Endothelial cell of umbilical vein (primary cell): ENCODE results near the gene SAP30L. TPM values are rescaled to one million over a fixed set of nuclear protein-coding genes. Genes with fewer than 3 reads are reported as not detected.

Experiments
- BruUV-seq: library from RNA; stranded (reverse); fragments of 400-500 nt; replicated peaks from 2 replicates; lab custom pipeline; 2021; lab: Mats Ljungman, UMichigan
- CTCF ChIA-PET: fragments of 300-600, 350-600 bp; sonication (Branson Sonifier 250); formaldehyde crosslinking; loops from one replicate; lab custom pipeline; 2021; ENCODE audit warnings: antibody characterized with exemption, inconsistent platforms; lab: Charles Lee
- POLR2A ChIA-PET: fragments of 300-600, 350-600 bp; sonication (Branson Sonifier 250); formaldehyde crosslinking; loops from one replicate; lab custom pipeline; 2021; ENCODE audit warnings: antibody characterized with exemption, inconsistent platforms; lab: Charles Lee
- DNase-seq: peaks from one replicate; pipeline ENCODE4 v3.0.0-alpha.2; 2011; ENCODE audit warnings: low read depth, low spot score
- FAIRE-seq: peaks from 2 replicates; lab custom pipeline; 2011; peaks lifted over from hg19 to GRCh38; lab: Jason Lieb, UNC
- H2AFZ ChIP-seq: 2 replicates; pipeline ENCODE4 v1.6.0; 2012; ENCODE audit warnings: low read depth, low read length, control low read depth, inconsistent platforms
- H3K27ac ChIP-seq: 2 replicates; pipeline ENCODE4 v1.5.1; 2011; ENCODE audit warnings: low read depth, mild to moderate bottlenecking, control low read depth, low read length, moderate library complexity; ENCODE audit not compliant: insufficient read depth
- H3K27me3 ChIP-seq, 2 experiments: 2 replicates each; pipeline versions ENCODE4 v1.6.0 to v1.6.1; 2011; ENCODE audit warnings: low read length in 2 of 2, mixed read lengths in 1 of 2; ENCODE audit not compliant: control insufficient read depth in 2 of 2, insufficient read depth in 2 of 2
- H3K36me3 ChIP-seq, 2 experiments: 2 replicates in 1 of 2; 3 replicates in 1 of 2; pipeline ENCODE4 v1.5.1; 2011; ENCODE audit warnings: low read length in 2 of 2, mild to moderate bottlenecking in 1 of 2, moderate library complexity in 1 of 2; ENCODE audit not compliant: control insufficient read depth in 2 of 2, insufficient read depth in 2 of 2; ENCODE audit errors: extremely low read depth in 1 of 2
- H3K4me1 ChIP-seq: 3 replicates; pipeline ENCODE4 v1.5.1; 2011; ENCODE audit warnings: mild to moderate bottlenecking, low read length; ENCODE audit not compliant: control insufficient read depth, insufficient read depth; ENCODE audit errors: extremely low read depth
- H3K4me2 ChIP-seq: 2 replicates; pipeline ENCODE4 v1.6.1; 2011; ENCODE audit warnings: low read length, control low read depth, mixed read lengths; ENCODE audit not compliant: insufficient read depth
- H3K4me3 ChIP-seq, 3 experiments: fragments of 200-600 bp in 1 of 3; sonication (generic), shearing (Covaris generic) in 1 of 3; replicated peaks in 1 of 3; 2 replicates each; pipeline ENCODE4 v1.5.1; 2011 to 2016; ENCODE audit warnings: control low read depth in 3 of 3, low read length in 3 of 3, mild to moderate bottlenecking in 2 of 3, inconsistent platforms in 1 of 3, low read depth in 1 of 3, moderate library complexity in 1 of 3; ENCODE audit not compliant: insufficient read depth in 1 of 3
- H3K79me2 ChIP-seq: 2 replicates; pipeline ENCODE4 v1.6.0; 2012; ENCODE audit warnings: low read length, inconsistent platforms; ENCODE audit not compliant: control insufficient read depth, insufficient read depth
- H3K9ac ChIP-seq: replicated peaks from 2 replicates; pipeline ENCODE3; 2011; ENCODE audit warnings: low read length, control low read depth; ENCODE audit not compliant: insufficient read depth; ENCODE audit errors: extremely low read depth
- H3K9me1 ChIP-seq: replicated peaks from 3 replicates; pipeline ENCODE4 v1.6.0; 2011; ENCODE audit warnings: mild to moderate bottlenecking, low read length; ENCODE audit not compliant: control insufficient read depth, insufficient read depth; ENCODE audit errors: extremely low read depth
- H3K9me3 ChIP-seq: replicated peaks from 2 replicates; pipeline ENCODE4 v1.5.1; 2012; ENCODE audit warnings: low read length, inconsistent platforms; ENCODE audit not compliant: control insufficient read depth, insufficient read depth
- H4K20me1 ChIP-seq: replicated peaks from 2 replicates; pipeline ENCODE3; 2011; ENCODE audit warnings: mild to moderate bottlenecking, low read length; ENCODE audit not compliant: control insufficient read depth, insufficient read depth; ENCODE audit errors: extremely low read depth
- EZH2 ChIP-seq: IDR thresholded peaks from 2 replicates; pipeline ENCODE4 v1.6.1; 2012; ENCODE audit warnings: borderline replicate concordance, low read depth, mild to moderate bottlenecking, moderate library complexity, low read length, inconsistent platforms; ENCODE audit not compliant: severe bottlenecking
- FOS ChIP-seq: IDR thresholded peaks from 2 replicates; pipeline ENCODE4 v1.6.1; 2011; ENCODE audit warnings: mild to moderate bottlenecking, low read length, moderate library complexity, borderline replicate concordance; ENCODE audit not compliant: insufficient read depth
- GATA2 ChIP-seq: IDR thresholded peaks from 2 replicates; pipeline ENCODE4 v1.7.0; 2011; ENCODE audit warnings: low read depth, mild to moderate bottlenecking, moderate library complexity, mixed read lengths, low read length; ENCODE audit not compliant: insufficient read length, insufficient read depth
- JUN ChIP-seq: IDR thresholded peaks from 2 replicates; pipeline ENCODE4 v1.6.1; 2011; ENCODE audit warnings: borderline replicate concordance, low read depth; ENCODE audit not compliant: insufficient read length, insufficient read depth
- MYC ChIP-seq: IDR thresholded peaks from one replicate; pipeline ENCODE4 v1.6.1; 2011; ENCODE audit warnings: mild to moderate bottlenecking, low read depth, low read length
- POLR2A ChIP-seq: IDR thresholded peaks from 2 replicates; pipeline ENCODE4 v1.6.1; 2012; ENCODE audit warnings: low read depth, mild to moderate bottlenecking, control low read depth, low read length
- POLR2AphosphoS5 ChIP-seq: IDR thresholded peaks from 2 replicates; pipeline ENCODE4 v1.6.1; 2012; ENCODE audit warnings: low read depth, mild to moderate bottlenecking, control low read depth, low read length, moderate library complexity; ENCODE audit not compliant: insufficient read depth
- dilution Hi-C: fragments of 300-500 bp; cut with MboI; formaldehyde crosslinking; loops from one replicate; pipeline ENCODE4 v1.15.0; 2019; ENCODE audit warnings: low sequenced_read_pairs; ENCODE audit not compliant: extremely low pct_ligation_motif_present
- intact Hi-C: fragments of 100-400 bp; cut with micrococcal nuclease; formaldehyde crosslinking; loops from one replicate; pipeline ENCODE4 v1.10.0; 2022
- polyA plus RNA-seq, 4 experiments: library from polyadenylated mRNA; depleted of rRNA in 3 of 4; stranded (reverse) in 3 of 4; unstranded in 1 of 4; fragments of >200 nt; gene quantifications; 2 replicates each; pipeline versions ENCODE4 v1.2.1 to v1.2.3, GENCODE V29; 2011 to 2012; ENCODE audit warnings: missing spikeins in 1 of 4
- total RNA-seq: library from RNA; stranded (reverse); gene quantifications from 2 replicates; pipeline ENCODE4 v1.2.3, GENCODE V29; 2021
- TF ChIP-seq, protein P1 (sequence below), 2 donors: IDR thresholded peaks; 1 replicate in 1 of 2; 2 replicates in 1 of 2; pipeline ENCODE4 v1.5.1; 2011; ENCODE audit warnings: low read length in 2 of 2, mild to moderate bottlenecking in 2 of 2, moderate library complexity in 2 of 2, control low read depth in 1 of 2, inconsistent platforms in 1 of 2, low read depth in 1 of 2; ENCODE audit not compliant: insufficient read depth in 1 of 2; ENCODE audit errors: extremely low read depth in 1 of 2
- TF ChIP-seq, protein P2 (sequence below): IDR thresholded peaks from 2 replicates; pipeline ENCODE4 v1.6.1; 2011; ENCODE audit not compliant: insufficient read depth, insufficient read length

The SAP30L gene
- total and polyA plus RNA-seq, 2 donors (not counting 3 experiments of a cell fraction or from before 2014, with no cell fraction given) = 18.1 to 37.8 TPM

DNA sequence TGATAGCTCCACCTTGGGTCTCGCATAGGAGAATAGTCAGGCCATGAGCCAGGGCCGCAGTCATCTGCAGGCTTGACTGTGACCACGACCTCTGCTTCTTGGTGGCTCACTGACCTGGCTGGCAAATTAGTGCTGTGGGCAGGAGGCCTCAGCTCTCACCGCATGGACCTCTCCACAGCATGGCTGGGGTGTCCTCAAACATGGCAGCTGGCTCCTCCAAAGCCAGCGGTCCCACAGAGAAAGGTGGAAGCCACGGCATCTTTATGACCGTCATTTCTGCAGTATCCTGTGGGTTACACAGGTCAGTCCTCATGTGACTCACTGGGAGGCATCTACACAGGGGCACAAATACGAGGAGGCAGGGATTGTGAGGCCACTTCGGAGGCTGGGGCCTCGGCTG lies 43.2 kb upstream of the SAP30L start:
- no peaks in the 10 kb centered on the region for H3K79me2 ChIP-seq
- H3K27me3 ChIP-seq = no peaks in the 10 kb centered on the region
- dilution Hi-C loops (no loop called here), intact Hi-C loops (no loop called here)
- peaks cover 5% of the 10 kb centered on the region for H3K4me1 ChIP-seq
- no peak overlapping the region for H3K4me3 ChIP-seq
- H3K9me3 ChIP-seq = no peaks in the 10 kb centered on the region
- H3K9ac ChIP-seq = no peak overlapping the region
- no peak overlapping the region for H2AFZ ChIP-seq
- no peak overlapping the region for H3K27ac ChIP-seq
- FAIRE-seq (no peak), DNase-seq (no peak)
- TF ChIP-seq, protein P1, sequence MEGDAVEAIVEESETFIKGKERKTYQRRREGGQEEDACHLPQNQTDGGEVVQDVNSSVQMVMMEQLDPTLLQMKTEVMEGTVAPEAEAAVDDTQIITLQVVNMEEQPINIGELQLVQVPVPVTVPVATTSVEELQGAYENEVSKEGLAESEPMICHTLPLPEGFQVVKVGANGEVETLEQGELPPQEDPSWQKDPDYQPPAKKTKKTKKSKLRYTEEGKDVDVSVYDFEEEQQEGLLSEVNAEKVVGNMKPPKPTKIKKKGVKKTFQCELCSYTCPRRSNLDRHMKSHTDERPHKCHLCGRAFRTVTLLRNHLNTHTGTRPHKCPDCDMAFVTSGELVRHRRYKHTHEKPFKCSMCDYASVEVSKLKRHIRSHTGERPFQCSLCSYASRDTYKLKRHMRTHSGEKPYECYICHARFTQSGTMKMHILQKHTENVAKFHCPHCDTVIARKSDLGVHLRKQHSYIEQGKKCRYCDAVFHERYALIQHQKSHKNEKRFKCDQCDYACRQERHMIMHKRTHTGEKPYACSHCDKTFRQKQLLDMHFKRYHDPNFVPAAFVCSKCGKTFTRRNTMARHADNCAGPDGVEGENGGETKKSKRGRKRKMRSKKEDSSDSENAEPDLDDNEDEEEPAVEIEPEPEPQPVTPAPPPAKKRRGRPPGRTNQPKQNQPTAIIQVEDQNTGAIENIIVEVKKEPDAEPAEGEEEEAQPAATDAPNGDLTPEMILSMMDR (IDR thresholded peaks at IDR 0.05; ENCODE audit: extremely low read depth in 1 of 2, insufficient read depth in 1 of 2, low read depth in 1 of 2, low read length in 2 of 2) = no peak
- TF ChIP-seq POLR2A = no peak
- TF ChIP-seq MYC = no peak
- TF ChIP-seq GATA2 = no peak
- TF ChIP-seq FOS = no peak
- TF ChIP-seq, protein P2, sequence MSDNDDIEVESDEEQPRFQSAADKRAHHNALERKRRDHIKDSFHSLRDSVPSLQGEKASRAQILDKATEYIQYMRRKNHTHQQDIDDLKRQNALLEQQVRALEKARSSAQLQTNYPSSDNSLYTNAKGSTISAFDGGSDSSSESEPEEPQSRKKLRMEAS = no peak
- TF ChIP-seq JUN = no peak
- no peak for TF ChIP-seq EZH2
- no peak for TF ChIP-seq POLR2AphosphoS5
- no TSS peak for BruUV-seq
- no peaks in the 10 kb centered on the region for H3K36me3 ChIP-seq
- H4K20me1 ChIP-seq = no peaks in the 10 kb centered on the region
- H3K4me2 ChIP-seq = no peak overlapping the region
- no peaks in the 10 kb centered on the region for H3K9me1 ChIP-seq
- CTCF ChIA-PET = interaction anchor here (1.0 to 4.5 kb wide), 5 partner anchors 145 to 428 kb away, joined by 3 to 175 read pairs (median 64); partner anchors contain the start of gene GALNT10
- POLR2A ChIA-PET = no interaction called here
